NK-92 (cell line): Measurements from ENCODE around the gene DDX52.
"Not testable (repeated sequence)": the region's sequence is repeated elsewhere in the genome, so short reads cannot be mapped to it uniquely, and the experiment has no call there.

Source experiments
- DNase-seq: peaks from one replicate; lab custom pipeline; 2025; ENCODE audit not compliant: unreplicated experiment; lab: John Stamatoyannopoulos, UW

Gene DDX52

DNA sequence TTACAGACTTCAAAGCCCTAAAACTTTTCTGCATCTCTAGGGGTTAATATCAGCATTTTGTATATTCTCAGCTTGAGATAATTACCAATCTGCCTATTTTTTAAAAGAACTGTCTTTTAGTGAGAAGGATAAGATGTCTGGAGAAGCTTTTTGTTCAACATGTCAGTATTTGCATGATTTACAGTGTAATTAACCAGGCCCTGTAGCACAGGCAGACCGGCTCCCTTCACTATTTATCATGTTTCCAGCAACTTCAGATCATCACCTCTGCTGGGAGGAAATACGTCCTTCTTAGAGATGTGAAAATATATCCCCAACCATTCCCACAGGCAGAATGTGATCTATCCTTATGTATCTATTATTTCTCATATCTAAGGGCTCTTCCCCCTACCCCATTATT is 8.6 kb upstream of the DDX52 start:
- DNase-seq, result no peak

DNA sequence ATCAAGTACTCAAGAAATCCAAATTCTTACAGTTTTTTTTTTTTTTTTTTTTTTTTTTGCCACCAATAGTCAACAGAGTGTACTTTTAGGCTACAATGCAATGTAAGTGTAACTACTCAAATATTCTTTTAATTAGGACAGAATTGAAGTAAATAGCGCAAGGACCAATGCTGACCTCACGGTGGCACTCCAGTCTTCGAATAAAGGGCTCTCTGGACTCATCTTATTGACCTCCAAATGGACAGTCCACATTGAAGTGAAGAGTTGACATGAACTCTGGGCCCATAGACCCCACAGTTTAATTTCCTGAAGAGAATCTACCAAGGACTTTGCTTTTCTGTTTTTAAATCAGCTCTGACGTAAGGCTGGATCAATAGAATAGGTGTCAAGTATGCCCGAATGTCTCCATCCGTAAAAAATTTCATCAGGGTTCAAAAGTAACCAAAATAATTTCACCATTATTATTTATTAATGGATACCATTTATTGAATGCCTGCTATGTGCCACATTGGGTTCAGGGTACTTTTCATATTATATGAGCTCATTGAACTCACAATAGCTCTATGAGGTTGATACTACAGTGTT is 7.3 kb upstream of the DDX52 start:
- no peak for DNase-seq

DNA sequence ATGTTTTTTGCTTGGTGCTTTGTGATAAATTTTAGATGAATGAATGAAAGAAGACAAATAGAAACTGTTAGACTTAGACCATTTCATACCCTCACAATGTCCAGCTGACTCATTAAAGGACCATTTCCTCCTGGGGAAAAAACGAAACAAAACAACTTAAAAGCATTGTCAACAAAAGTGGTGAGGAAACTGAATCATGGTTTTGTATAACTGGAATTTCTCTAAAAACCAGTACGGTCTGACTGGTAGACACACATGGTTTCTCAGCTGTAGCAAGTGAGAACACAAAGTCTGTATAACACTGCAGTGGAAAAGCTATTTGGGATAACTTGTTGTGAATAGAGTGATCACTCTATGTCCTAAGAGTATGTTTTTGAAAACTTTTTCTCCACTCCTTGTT is 5.3 kb upstream of the DDX52 start:
- no peak for DNase-seq

DNA sequence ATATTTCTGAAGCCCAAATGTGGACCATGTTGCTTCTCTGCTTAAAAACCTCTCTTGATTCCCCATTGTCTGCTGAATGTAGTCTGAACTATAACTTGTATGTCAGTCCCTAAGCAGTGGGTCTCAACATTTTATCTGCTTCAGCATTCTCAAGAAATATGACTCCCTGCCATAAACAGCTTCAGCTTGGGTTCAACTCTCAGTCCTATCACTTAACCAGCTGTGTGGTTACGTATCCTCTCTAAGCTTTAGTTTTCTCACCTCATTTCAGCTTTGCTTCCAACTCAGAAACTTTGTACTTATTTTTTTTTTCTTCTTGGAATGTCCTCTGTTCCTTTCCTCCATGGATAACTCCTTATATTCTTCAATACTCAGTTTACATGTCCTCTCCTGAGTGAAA is 4.6 kb upstream of the DDX52 start:
- DNase-seq, result no peak

DNA sequence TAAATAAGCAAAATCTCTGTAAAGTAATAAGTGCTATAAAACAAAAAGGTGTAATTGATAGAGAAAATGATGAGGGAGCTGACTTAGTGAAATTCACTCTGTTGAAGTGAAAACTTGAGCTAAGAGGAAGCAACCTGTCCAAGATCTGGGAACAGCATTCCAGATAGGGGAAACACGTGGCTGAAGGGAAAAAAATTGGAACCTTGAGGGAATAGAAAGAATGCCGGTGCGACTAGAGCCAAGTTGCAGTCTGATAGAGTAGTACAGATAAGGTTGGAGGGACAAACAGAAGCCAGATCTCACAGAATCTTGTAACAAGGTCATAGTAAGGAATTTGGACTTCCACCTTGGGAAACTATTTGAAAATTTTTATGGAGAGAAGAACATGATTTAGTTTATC is 623 bp upstream of the DDX52 start:
- DNase-seq, result no peak

DNA sequence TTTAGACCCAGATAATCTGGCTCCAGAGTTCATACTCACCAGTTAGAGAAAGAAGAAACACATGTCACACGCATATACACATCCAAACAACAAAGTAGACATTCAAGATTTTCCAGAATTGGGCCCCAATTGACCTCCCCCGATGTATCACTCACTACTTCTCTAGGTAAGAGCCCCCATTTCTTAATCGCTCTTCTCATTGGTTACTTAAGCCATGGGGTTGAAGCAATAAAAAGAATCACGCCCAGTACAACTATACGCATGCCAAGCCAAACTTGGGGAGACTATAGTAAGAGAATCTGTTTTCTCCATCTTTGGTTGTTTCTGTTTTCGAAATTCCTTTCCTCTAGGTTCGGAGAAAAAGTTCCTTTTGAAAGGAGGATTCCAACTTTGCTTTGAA is 565 bp downstream of the DDX52 start:
- DNase-seq, result no peak

DNA sequence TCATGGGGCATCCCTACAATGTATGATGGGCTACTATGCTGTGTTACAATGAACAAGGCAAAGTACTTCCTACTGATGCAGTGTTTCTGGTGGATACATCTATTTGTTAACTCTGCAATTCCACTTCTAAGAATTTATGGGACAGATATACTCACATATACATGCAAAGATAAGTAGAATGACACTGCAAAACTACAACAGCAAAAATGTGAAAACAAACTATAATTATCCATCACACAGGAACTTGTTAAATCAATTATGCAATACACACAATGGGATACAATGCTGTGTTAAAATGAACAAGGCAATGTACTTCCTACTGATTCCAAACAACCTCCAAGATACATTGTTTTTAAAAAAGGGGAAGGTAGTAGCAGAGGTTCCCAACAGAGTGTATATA is 3.2 kb downstream of the DDX52 start:
- DNase-seq, result no peak

DNA sequence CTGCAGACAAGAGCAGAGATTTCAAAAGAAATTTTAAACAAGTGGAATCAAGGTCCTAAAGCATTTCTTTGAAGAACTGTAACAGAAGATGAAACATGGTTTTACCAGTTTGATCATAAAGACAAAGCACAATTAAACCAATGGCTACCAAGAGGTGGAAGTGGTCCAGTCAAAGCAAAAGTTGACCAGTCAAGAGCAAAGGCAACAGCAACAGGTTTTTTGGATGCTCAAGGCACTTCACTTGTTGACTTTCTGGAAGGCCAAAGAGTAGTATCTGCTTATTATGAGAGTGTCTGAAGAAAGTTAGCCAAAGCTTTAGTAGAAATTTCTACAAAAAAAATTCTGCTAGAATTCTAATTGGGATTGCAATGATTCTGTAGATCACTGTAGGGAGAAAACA is 5.3 kb downstream of the DDX52 start:
- no peak for DNase-seq

DNA sequence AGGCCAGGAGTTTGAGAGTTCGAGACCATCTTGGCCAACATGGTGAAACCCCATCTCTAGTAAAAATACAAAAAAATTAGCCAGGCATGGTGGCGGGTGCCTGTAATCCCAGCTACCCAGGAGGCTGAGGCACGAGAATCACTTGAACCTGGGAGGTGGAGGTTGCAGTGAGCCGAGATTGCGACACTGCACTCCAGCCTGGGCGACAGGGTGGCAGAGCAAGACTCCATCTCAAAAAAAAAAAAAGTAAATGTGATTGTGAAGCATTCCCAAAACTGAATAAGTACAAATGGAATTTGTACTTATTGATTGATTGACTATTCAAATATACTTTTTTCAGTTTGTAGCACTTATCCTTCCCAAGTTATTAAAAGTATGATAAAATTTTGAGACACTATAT is 26.8 kb downstream of the DDX52 start:
- DNase-seq, result not testable (repeated sequence)

DNA sequence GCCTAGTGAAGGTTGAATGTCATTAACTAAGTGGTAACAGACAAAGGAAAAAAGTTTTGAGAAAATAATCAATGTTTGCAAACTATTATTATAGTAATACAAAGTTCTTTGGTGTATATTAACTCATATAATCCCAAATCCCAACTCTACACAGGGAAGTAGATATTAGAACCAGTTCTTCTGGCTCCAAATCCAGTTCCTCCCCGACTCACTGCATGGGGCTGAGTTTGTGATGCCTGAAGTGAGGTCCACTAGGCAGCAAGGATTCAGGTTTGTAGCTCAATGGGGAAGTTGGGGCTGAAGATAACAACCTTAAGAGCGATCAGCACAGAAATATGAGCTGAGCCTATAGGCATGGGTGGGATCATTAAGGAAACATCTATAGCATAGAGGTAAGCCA is 28.4 kb downstream of the DDX52 start:
- no peak for DNase-seq

DNA sequence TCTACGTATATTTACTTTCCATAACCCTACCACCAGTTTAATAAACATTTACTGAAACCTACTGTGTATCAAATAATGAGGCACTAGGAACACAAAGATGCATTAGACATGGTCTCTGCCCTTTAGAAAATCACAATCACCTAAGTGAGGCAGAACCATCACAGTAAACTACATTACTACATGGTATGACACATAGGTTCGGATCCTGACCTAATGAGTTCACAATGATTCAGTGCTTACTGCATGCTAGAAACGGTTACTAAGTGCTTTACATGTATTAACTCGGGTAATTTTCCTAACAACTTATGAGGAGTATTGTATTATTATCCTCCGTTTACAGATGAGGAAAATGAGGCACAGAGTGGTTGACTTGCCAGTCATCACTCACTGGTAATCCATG is 28.9 kb downstream of the DDX52 start:
- no peak for DNase-seq

DNA sequence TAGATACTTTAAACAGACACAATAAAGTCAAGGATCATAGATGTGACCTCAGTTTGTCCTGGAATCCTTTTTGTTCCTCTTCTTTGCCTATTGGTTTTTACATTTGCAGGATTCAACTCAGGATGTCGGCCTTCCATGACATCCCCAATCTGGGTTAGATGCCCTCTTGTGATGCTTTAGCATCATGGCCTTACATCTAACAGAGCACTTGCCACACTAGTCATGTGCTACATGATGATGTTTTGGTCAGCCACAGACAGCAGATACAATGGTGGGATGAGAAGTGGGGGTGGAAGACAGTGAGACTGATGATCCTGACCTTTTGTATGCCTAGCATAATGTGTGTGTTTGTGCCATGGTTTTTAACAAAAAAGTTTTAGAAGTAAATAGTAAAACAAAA is 32.3 kb downstream of the DDX52 start:
- DNase-seq, result no peak

DNA sequence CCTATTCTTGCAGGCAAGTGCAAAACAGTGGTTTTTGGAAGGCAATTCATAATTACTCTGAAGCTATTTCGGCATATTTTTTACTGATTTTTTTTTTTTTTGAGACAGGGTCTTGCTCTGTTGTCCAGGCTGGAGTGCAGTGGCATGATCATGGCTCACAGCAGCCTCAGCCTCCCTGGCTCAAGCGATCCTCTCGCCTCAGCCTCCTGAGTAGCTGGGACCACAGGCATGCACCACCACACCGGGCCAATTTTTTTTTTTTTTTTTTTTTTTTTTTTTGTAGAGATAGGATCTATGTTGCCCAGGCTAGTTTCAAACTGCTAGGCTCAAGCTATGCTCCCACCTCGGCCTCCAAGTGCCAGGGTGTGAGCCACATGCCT is 33.2 kb downstream of the DDX52 start:
- DNase-seq, result not testable (repeated sequence)

DNA sequence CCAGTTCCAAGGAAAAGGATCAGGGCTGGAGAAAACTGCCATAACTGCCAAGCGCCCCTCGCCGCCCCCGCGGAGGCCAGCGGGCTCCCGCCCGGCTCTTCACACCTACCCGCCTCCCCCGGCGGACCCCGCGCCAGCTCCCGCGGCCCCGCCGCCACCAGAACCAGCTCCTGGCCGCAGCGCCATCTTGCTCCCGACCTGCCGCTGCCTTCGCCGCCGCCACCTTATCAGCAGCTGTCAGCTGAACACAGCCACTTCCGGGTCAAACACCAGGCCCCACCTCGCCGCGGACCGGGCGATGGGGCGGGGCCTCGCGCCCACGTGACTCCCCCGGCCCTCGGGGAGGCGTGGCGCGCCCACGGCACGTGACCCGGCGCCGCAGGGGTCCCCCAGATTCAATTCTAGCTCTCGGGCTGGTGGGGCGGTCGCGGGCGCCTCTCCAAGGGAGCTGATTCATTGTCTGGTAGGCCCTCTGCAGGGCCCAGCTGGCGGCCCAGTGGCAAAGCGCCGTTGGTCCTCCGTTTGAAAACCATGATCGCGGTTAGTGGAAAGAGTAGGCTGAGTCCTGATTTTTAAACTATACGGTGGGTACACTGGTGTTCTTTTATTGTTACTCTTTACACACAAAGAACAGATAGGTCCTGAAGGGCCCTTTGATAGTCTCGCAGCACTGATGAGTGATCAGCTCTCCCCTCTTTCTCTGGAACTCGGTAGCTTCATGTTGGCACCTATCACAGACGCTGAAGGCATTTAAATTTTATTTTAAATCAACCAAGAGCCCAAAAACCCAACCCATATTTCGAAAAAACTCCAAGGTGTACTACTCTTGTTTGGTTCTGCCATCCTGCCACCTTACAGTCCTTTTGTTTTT is 33.8 kb downstream of the DDX52 start, which contains the start of gene SYNRG:
Gene SYNRG (minus strand): TSS at position 249 of the 871 bp plus-strand sequence. CDS start 63 bp downstream, at position 186.
- peak; percentile 79 for DNase-seq

DNA sequence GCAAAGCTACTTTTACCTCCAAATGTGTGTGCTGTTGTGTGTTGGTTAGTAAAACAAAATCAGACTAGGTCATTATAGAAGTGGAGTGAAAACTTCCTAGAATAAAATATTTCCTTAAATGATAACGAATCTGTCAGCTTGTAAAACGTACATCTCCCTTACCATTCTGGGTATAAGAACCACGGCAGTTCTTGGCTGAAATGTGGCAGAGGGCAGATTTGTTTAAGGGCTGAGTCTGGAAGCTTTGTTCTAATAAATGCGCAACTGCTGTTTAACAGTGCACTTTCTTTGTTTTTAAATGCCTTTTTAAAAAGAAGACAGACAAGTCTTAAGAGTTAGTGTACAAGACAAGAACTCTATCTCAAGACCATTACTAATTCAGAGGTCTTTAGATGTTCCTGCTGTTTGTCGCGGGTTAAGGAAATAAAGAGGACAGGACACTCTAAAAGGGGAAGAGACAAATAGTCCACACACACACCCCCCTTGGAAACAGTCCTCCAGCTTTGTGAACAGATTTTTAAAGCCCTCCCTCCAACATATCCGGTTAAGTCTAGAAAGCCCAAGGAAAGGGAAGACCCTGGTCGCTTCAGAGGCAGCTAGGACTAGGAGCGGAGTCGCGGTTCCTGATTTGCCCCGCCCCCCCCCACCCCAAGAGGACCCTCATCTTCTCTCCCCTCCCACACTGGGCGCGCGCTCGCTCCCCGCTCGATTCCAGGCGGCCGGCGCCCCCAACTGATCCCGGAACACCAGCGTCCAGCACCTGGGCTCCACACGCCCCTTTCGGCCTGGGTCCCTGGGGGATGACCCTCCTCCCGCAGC is 34.7 kb downstream of the DDX52 start:
- no peak for DNase-seq

DNA sequence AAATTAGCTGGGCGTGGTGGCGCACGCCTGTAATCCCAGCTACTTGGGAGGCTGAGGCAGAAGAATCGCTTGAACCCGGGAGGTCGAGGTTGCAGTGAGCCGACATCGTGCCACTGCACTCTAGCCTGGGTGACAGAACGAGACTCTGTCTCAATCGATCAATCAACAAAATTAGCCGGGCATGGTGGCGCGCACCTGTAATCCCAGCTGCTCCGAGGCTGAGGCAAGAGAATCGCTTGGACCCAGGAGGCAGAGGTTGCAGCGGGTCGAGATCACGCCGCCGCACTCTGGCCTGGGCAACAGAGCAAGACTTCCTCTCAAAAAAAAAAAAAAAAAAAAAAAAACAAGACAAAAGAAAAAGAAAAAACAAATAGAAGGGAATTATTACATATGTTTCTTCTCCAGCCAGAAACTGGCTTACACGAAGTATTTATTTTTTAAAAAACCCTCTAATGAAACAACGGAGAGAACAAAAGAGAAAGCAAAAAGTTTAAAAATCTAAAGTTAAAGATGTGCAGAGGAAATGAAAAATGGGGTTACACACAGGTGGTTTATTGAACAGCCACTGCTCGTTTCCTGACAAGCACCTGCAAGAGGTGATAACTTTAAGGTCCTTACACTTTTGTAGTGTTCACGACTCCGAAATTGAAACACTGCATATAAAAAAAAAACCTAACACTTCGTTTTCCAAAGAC is 35.5 kb downstream of the DDX52 start:
- no peak for DNase-seq

DNA sequence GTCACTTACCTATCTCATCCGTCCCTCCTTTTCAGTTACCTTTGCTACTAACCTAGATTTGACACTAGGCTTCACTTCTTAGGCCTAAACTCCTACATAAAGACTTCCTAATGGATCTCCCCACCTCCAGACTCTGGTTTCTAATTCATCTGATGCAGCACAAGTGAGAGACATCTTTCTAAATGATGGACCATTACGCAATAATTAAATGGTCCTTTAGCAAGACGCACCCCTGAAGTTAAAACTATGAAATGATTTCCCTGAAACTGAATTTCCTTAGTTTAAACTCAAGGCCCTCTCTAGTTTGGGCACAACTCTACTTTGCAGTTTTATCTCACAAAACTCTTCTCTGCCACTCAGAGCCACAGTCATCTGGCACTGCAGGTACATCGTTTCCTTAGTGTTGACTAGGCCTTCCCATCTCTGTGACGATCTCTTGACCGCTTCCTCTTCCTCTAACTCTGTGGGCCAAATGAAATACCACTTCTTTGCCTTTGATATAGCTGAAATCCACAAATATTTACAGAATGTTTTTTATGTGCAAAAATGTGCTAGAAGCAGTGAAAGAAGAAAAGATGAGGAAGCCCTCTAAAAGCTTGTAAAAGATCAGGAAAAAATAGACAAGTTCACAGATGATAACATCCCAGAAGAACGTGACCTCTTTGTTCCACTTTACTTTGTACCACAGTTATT is 37.3 kb downstream of the DDX52 start:
- no peak for DNase-seq

DNA sequence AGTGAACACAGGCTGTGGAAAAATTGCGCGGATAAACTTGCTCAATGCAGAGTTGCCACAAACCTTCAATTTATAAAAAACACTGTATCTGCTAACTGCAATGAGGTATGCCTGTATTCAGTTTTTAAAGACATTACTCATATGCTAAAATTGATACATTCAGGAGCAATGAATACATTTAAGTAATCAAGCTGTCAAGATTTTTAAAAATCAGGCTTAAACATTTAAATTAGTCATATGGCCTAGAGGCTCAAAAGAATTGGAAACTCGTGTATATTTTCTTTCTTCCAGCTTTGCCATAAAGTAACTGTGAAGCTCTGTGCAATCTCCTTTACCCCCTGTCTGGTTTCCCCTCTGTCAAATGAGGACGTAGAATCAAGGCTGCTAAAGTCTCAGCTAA is 38.2 kb downstream of the DDX52 start:
- no peak for DNase-seq

DNA sequence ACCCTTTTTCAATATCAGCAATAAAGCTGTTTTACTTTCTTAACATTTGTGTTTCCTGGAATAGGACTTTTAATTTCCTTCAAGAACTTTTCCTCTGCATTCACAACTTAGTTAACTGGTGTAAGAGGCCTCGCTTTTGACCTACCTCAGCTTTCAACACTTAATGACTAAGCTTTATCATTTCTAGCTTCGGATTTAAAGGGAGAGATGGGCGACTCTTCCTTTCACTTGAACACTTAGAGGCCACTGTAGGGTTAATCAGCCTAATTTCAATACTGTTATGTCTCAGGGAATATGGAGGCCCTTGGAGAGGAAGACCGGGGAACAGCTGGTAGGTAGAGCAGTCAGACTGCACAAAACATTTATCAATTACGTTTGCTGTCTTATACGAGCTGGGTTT is 38.7 kb downstream of the DDX52 start:
- no peak for DNase-seq

DNA sequence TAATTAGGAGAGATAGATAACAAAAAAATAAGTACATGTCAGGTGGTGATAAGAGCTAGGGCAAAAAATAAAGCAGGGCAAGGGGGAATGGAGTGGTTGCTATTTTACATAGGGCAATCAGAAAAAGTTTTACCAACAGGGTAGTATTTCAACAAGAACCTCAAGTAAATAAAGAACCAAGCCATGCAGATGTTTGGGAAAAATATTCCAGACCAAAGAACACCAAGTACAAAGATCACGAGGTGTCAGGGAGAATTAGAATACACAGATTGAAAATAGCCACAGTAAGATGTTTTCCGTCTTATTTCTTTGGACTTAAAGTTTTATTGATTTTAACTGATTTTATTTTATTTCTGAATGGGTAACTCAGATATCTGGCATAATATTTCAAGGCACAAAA is 45.1 kb downstream of the DDX52 start:
- DNase-seq, result no peak

DNA sequence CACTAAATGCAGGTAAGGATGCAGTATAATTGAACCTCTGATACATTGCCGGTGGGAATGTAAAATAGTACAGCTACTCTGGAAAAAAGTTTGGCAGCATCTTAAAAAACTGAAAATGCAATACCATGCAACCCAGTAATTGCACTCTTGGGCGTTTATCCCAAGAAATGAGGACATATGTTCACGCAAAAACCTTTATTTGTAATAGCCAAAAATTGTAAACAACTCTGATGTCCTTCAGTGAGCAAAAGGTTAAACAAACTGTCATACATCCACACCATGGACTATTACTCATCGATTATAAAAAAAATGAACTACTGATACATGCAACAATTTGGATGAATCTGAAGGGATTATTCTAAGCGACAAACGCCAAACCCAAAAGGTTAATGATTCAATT is 51.0 kb downstream of the DDX52 start:
- no peak for DNase-seq
